ENCODE data around the gene RBMS3.
"Not testable (repeated sequence)": the region's sequence is repeated elsewhere in the genome, so short reads cannot be mapped to it uniquely, and the experiment has no call there.

The RBMS3 gene

GRCh38 chr3:29310865-29311264 is 30.0 kb downstream of the RBMS3 start:
- no peak for DNase-seq (ENCODE audit: low read depth in 1 of 2, low spot score in 1 of 2)

GRCh38 chr3:29311795-29312194 is 30.9 kb downstream of the RBMS3 start:
- DNase-seq (ENCODE audit: low read depth in 1 of 2, low spot score in 1 of 2), result no peak

- no peak for DNase-seq (ENCODE audit: low read depth in 1 of 2, low spot score in 1 of 2)
Measured at GRCh38 chr3:29312395-29312794, 31.5 kb downstream of the RBMS3 start.

GRCh38 chr3:29312960-29313452 is 32.1 kb downstream of the RBMS3 start:
- DNase-seq (ENCODE audit: low read depth in 1 of 2, low spot score in 1 of 2), result no peak

GRCh38 chr3:29313981-29314726 is 33.3 kb downstream of the RBMS3 start:
- no peak for DNase-seq (ENCODE audit: low read depth in 1 of 2, low spot score in 1 of 2)

- DNase-seq (ENCODE audit: low read depth in 1 of 2, low spot score in 1 of 2), result no peak
Measured at GRCh38 chr3:29314727-29315088, 33.8 kb downstream of the RBMS3 start.

- no peak for DNase-seq (ENCODE audit: low read depth in 1 of 2, low spot score in 1 of 2)
Measured at GRCh38 chr3:29317659-29318173, 36.8 kb downstream of the RBMS3 start.

GRCh38 chr3:29318251-29318650 is 37.4 kb downstream of the RBMS3 start:
- DNase-seq (ENCODE audit: low read depth in 1 of 2, low spot score in 1 of 2), result no peak

GRCh38 chr3:29319262-29319661 is 38.4 kb downstream of the RBMS3 start:
- no peak for DNase-seq (ENCODE audit: low read depth in 1 of 2, low spot score in 1 of 2)

GRCh38 chr3:29319798-29320197 is 38.9 kb downstream of the RBMS3 start:
- no peak for DNase-seq (ENCODE audit: low read depth in 1 of 2, low spot score in 1 of 2)

GRCh38 chr3:29322586-29322985 is 41.7 kb downstream of the RBMS3 start:
- DNase-seq (ENCODE audit: low read depth in 1 of 2, low spot score in 1 of 2), result no peak

GRCh38 chr3:29324180-29324651 is 43.3 kb downstream of the RBMS3 start:
- DNase-seq (ENCODE audit: low read depth in 1 of 2, low spot score in 1 of 2), result no peak

GRCh38 chr3:29326540-29326939 is 45.7 kb downstream of the RBMS3 start:
- not testable (repeated sequence) for DNase-seq (ENCODE audit: low read depth in 1 of 2, low spot score in 1 of 2)

GRCh38 chr3:29329986-29330890 is 49.4 kb downstream of the RBMS3 start:
- DNase-seq (ENCODE audit: low read depth in 1 of 2, low spot score in 1 of 2), result no peak

- no peak for DNase-seq (ENCODE audit: low read depth in 1 of 2, low spot score in 1 of 2)
Measured at GRCh38 chr3:29331035-29331434, 50.2 kb downstream of the RBMS3 start.

GRCh38 chr3:29331456-29332194 is 50.8 kb downstream of the RBMS3 start:
- no peak for DNase-seq (ENCODE audit: low read depth in 1 of 2, low spot score in 1 of 2)

GRCh38 chr3:29332195-29332637 is 51.3 kb downstream of the RBMS3 start:
- no peak for DNase-seq (ENCODE audit: low read depth in 1 of 2, low spot score in 1 of 2)

GRCh38 chr3:29333576-29333975 is 52.7 kb downstream of the RBMS3 start:
- no peak for DNase-seq (ENCODE audit: low read depth in 1 of 2, low spot score in 1 of 2)

- no peak for DNase-seq (ENCODE audit: low read depth in 1 of 2, low spot score in 1 of 2)
Measured at GRCh38 chr3:29334706-29335105, 53.8 kb downstream of the RBMS3 start.

GRCh38 chr3:29335438-29335837 is 54.6 kb downstream of the RBMS3 start:
- DNase-seq (ENCODE audit: low read depth in 1 of 2, low spot score in 1 of 2), result no peak

- DNase-seq (ENCODE audit: low read depth in 1 of 2, low spot score in 1 of 2), result no peak
Measured at GRCh38 chr3:29335943-29336342, 55.1 kb downstream of the RBMS3 start.

Measured in activated T-helper 1 cell treated with anti-CD3 and anti-CD28 coated beads, Interleukin-2, amount 50 U/mL, for 16 hours (primary cell).